IMR-90 (cell line): ENCODE data around the gene RBM39. TPM values are rescaled to one million over a fixed set of nuclear protein-coding genes. Genes with fewer than 3 reads are reported as not detected.

Experiments
- ATAC-seq: fragments of 200-7000 bp; cut with Tn5 transposase; 2 replicates; pipeline ENCODE4 v1.9.1; 2020; ENCODE audit warnings: low read depth, mild to moderate bottlenecking, moderate library complexity
- BruUV-seq: library from RNA; stranded (reverse); fragments of 400-500 nt; replicated peaks from 2 replicates; lab custom pipeline; 2021; lab: Mats Ljungman, UMichigan
- CTCF ChIA-PET: fragments of 300-600 bp; formaldehyde crosslinking; extraction: SDS; loops from one replicate; lab custom pipeline; 2021; ENCODE audit warnings: antibody characterized with exemption; lab: Yijun Ruan, JAX
- POLR2A ChIA-PET: fragments of 300-600 bp; sonication (Branson Sonifier 250); formaldehyde crosslinking; loops from one replicate; lab custom pipeline; 2022; ENCODE audit warnings: antibody characterized with exemption; ENCODE audit not compliant: unreplicated experiment; lab: Charles Lee
- DNase-seq: peaks from one replicate; pipeline ENCODE4 v3.0.0; 2013
- H2AFZ ChIP-seq: replicated peaks from 2 replicates; pipeline ENCODE3; 2013; ENCODE audit warnings: low read length, mild to moderate bottlenecking; ENCODE audit not compliant: poor library complexity
- H2AK5ac ChIP-seq: 2 replicates; pipeline ENCODE4 v1.6.1; 2013; ENCODE audit warnings: low read depth, low read length, inconsistent platforms
- H2AK9ac ChIP-seq: replicated peaks from 2 replicates; pipeline ENCODE3; 2013; ENCODE audit warnings: mild to moderate bottlenecking, low read depth, low read length, moderate library complexity; ENCODE audit not compliant: poor library complexity
- H2BK120ac ChIP-seq: 2 replicates; pipeline ENCODE4 v1.6.1; 2013; ENCODE audit warnings: low read depth, low read length, inconsistent platforms
- H2BK15ac ChIP-seq: 3 replicates; pipeline ENCODE4 v1.6.1; 2013; ENCODE audit warnings: low read depth, low read length, inconsistent platforms
- H2BK20ac ChIP-seq: 2 replicates; pipeline ENCODE4 v1.6.1; 2013; ENCODE audit warnings: low read depth, mild to moderate bottlenecking, inconsistent platforms, low read length, moderate library complexity
- H2BK5ac ChIP-seq: 2 replicates; pipeline ENCODE4 v1.6.1; 2013; ENCODE audit warnings: mild to moderate bottlenecking, low read depth, low read length, inconsistent platforms; ENCODE audit not compliant: poor library complexity, severe bottlenecking
- H3K14ac ChIP-seq: replicated peaks from 2 replicates; pipeline ENCODE4 v1.6.1; 2013; ENCODE audit warnings: low read depth, low read length, inconsistent platforms
- H3K18ac ChIP-seq: 2 replicates; pipeline ENCODE4 v1.6.1; 2013; ENCODE audit warnings: low read depth, low read length, control low read depth
- H3K23ac ChIP-seq: 2 replicates; pipeline ENCODE4 v1.6.1; 2013; ENCODE audit warnings: low read depth, low read length, inconsistent platforms
- H3K27ac ChIP-seq: 2 replicates; pipeline ENCODE4 v1.5.1; 2013; ENCODE audit warnings: mild to moderate bottlenecking, control low read depth, low read length; ENCODE audit not compliant: insufficient read depth
- H3K27me3 ChIP-seq: 2 replicates; pipeline ENCODE4 v1.6.1; 2013; ENCODE audit warnings: low read length; ENCODE audit not compliant: control insufficient read depth, insufficient read depth
- H3K36me3 ChIP-seq: 2 replicates; pipeline ENCODE4 v1.6.1; 2013; ENCODE audit warnings: low read length, mixed read lengths; ENCODE audit not compliant: control insufficient read depth, insufficient read depth
- H3K4ac ChIP-seq: 2 replicates; pipeline ENCODE4 v1.6.1; 2013; ENCODE audit warnings: low read depth, low read length, inconsistent platforms
- H3K4me1 ChIP-seq: 2 replicates; pipeline ENCODE4 v1.6.1; 2013; ENCODE audit warnings: low read length, mixed read lengths; ENCODE audit not compliant: control insufficient read depth, insufficient read depth
- H3K4me2 ChIP-seq: 2 replicates; pipeline ENCODE4 v1.6.1; 2013; ENCODE audit warnings: low read depth, mild to moderate bottlenecking, control low read depth, low read length, moderate library complexity
- H3K4me3 ChIP-seq: 2 replicates; pipeline ENCODE4 v1.5.1; 2013; ENCODE audit warnings: low read depth, mild to moderate bottlenecking, control low read depth, low read length, moderate library complexity; ENCODE audit not compliant: insufficient read depth
- H3K56ac ChIP-seq: 2 replicates; pipeline ENCODE4 v1.6.1; 2013; ENCODE audit warnings: low read length, inconsistent platforms; ENCODE audit not compliant: insufficient read depth; ENCODE audit errors: extremely low read depth
- H3K79me1 ChIP-seq, 2 experiments: 2 replicates each; pipeline ENCODE4 v1.6.1; 2013; ENCODE audit warnings: low read length in 2 of 2, inconsistent platforms in 1 of 2, low read depth in 1 of 2
- H3K9ac ChIP-seq: 2 replicates; pipeline ENCODE4 v1.6.1; 2013; ENCODE audit warnings: low read depth, low read length, control low read depth
- H3K9me1 ChIP-seq: 2 replicates; pipeline ENCODE4 v1.6.1; 2013; ENCODE audit warnings: low read length, inconsistent platforms; ENCODE audit not compliant: insufficient read depth
- H3K9me3 ChIP-seq: 2 replicates; pipeline ENCODE4 v1.6.1; 2013; ENCODE audit warnings: low read length; ENCODE audit not compliant: control insufficient read depth, insufficient read depth
- H4K20me1 ChIP-seq: 2 replicates; pipeline ENCODE4 v1.6.1; 2013; ENCODE audit warnings: low read length, inconsistent platforms; ENCODE audit not compliant: insufficient read depth
- H4K5ac ChIP-seq: 2 replicates; pipeline ENCODE4 v1.6.1; 2013; ENCODE audit warnings: mild to moderate bottlenecking, low read depth, low read length, control low read depth
- H4K8ac ChIP-seq, 2 experiments: 2 replicates each; pipeline ENCODE4 v1.6.1; 2013; ENCODE audit warnings: low read depth in 2 of 2, low read length in 2 of 2, control low read depth in 1 of 2, inconsistent platforms in 1 of 2
- H4K91ac ChIP-seq: 2 replicates; pipeline ENCODE4 v1.6.1; 2013; ENCODE audit warnings: low read depth, low read length, inconsistent platforms; ENCODE audit not compliant: insufficient read depth
- BHLHE40 ChIP-seq: fragments of 150-350 bp; IDR thresholded peaks from 2 replicates; pipeline ENCODE4 v1.6.1; 2016; ENCODE audit warnings: mild to moderate bottlenecking, low read depth, low read length
- CEBPB ChIP-seq: IDR thresholded peaks from 2 replicates; pipeline ENCODE4 v1.6.1; 2012; ENCODE audit warnings: low read depth, low read length, improper control_type of control experiment
- CHD1 ChIP-seq: IDR thresholded peaks from 2 replicates; pipeline ENCODE4 v1.6.1; 2012; ENCODE audit warnings: low read depth, low read length, improper control_type of control experiment
- FOS ChIP-seq: fragments of 150-350 bp; IDR thresholded peaks from 2 replicates; pipeline ENCODE4 v1.6.1; 2016; ENCODE audit warnings: low read depth, low read length
- MAFK ChIP-seq: IDR thresholded peaks from 2 replicates; pipeline ENCODE4 v1.6.1; 2012; ENCODE audit warnings: low read depth, low read length, improper control_type of control experiment
- MAZ ChIP-seq: IDR thresholded peaks from 2 replicates; pipeline ENCODE4 v1.6.1; 2012; ENCODE audit warnings: low read depth, mild to moderate bottlenecking, low read length, improper control_type of control experiment, moderate library complexity, borderline replicate concordance
- MXI1 ChIP-seq: IDR thresholded peaks from 2 replicates; pipeline ENCODE4 v1.6.1; 2012; ENCODE audit warnings: low read depth, mild to moderate bottlenecking, low read length, moderate library complexity, borderline replicate concordance
- NFE2L2 ChIP-seq: fragments of 150-350 bp; IDR thresholded peaks from 2 replicates; pipeline ENCODE4 v1.6.1; 2016; ENCODE audit warnings: low read depth, mild to moderate bottlenecking, low read length
- POLR2A ChIP-seq: IDR thresholded peaks from 2 replicates; pipeline ENCODE4 v1.6.1; 2012; ENCODE audit warnings: mild to moderate bottlenecking, low read depth, low read length
- RAD21 ChIP-seq: IDR thresholded peaks from 2 replicates; pipeline ENCODE4 v1.6.1; 2012; ENCODE audit warnings: low read length, improper control_type of control experiment
- RCOR1 ChIP-seq: IDR thresholded peaks from 2 replicates; pipeline ENCODE4 v1.6.1; 2012; ENCODE audit warnings: mild to moderate bottlenecking, low read length, improper control_type of control experiment; ENCODE audit not compliant: insufficient replicate concordance
- RFX5 ChIP-seq: IDR thresholded peaks from 2 replicates; pipeline ENCODE4 v1.8.0; 2012; ENCODE audit warnings: low read depth, mild to moderate bottlenecking, low read length, moderate library complexity
- SMC3 ChIP-seq: fragments of 150-350 bp; IDR thresholded peaks from 2 replicates; pipeline ENCODE4 v1.6.1; 2016; ENCODE audit warnings: low read depth, mild to moderate bottlenecking, antibody characterized with exemption, low read length, moderate library complexity
- WGBS, 2 experiments: methylation state at CpG; one replicate each; pipeline versions ENCODE4 v1.1.5 to v1.1.7; 2013; ENCODE audit warnings: missing lambda C conversion rate in 2 of 2; ENCODE audit not compliant: insufficient read length in 1 of 2; ENCODE audit errors: extremely low coverage in 2 of 2; 5-methylcytosine and 5-hydroxymethylcytosine counted together
- dilution Hi-C: fragments of 300-500 bp; cut with HindIII; formaldehyde crosslinking; loops from one replicate; pipeline ENCODE4 v1.14.3; 2018; ENCODE audit warnings: low sequenced_read_pairs; ENCODE audit not compliant: unreplicated experiment
- in situ Hi-C: fragments of 300-500 bp; cut with MboI; formaldehyde crosslinking; loops from 3 replicates; pipeline ENCODE4 v1.14.3; 2019; ENCODE audit warnings: low sequenced_read_pairs, inconsistent platforms, mixed read lengths
- intact Hi-C: fragments of 100-400 bp; cut with micrococcal nuclease; formaldehyde crosslinking; loops from 2 replicates; pipeline ENCODE4 v1.10.0; 2022
- polyA plus RNA-seq, 3 experiments: library from polyadenylated mRNA; depleted of rRNA; stranded (reverse); fragments of >200 nt; gene quantifications; 2 replicates each; pipeline ENCODE4 v1.2.3, GENCODE V29; 2012; ENCODE audit warnings: low replicate concordance in 1 of 3
- total RNA-seq: library from RNA; depleted of rRNA; stranded (reverse); fragments of >200 nt; gene quantifications from 2 replicates; pipeline ENCODE4 v1.2.3, GENCODE V29; 2012
- TF ChIP-seq, protein P1 (sequence below): fragments of 150-350 bp; IDR thresholded peaks from 2 replicates; pipeline ENCODE4 v1.6.1; 2017; ENCODE audit warnings: mild to moderate bottlenecking, antibody characterized with exemption, low read length, low read depth
- TF ChIP-seq, protein P2 (sequence below): conservative IDR thresholded peaks from 2 replicates; pipeline ENCODE4 v1.5.1; 2012; ENCODE audit warnings: mild to moderate bottlenecking, low read depth, low read length, improper control_type of control experiment
- TF ChIP-seq, protein P3 (sequence below): fragments of 150-350 bp; IDR thresholded peaks from 2 replicates; pipeline ENCODE4 v1.6.1; 2016; ENCODE audit warnings: low read depth, mild to moderate bottlenecking, low read length, moderate library complexity, borderline replicate concordance

RBM39 gene
- total and polyA plus RNA-seq, 2 of the 4 experiments (the other 2 are of a cell fraction) = 106 to 166 TPM

DNA sequence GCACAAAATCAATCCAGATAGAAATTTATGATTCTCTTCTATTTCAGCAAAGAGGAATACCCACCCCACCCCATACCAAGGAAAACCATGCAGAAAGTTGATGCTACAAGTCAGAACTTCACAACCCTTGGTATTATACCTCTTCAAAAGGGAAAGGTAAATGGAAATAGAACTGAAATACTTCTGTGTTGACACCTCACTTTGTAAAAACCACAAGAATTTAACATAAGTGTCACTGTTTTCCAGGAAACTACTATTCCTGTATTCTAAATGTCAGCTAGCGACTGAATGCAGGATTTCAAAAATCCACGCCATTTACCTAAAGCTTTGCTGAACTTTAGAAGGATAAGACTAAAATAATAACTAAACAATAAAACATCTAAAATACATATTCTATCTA, 81.0 kb downstream of the RBM39 start:
- H2BK15ac ChIP-seq = no peak overlapping the region
- BruUV-seq = no TSS peak
- H3K9me3 ChIP-seq = no peaks in the 10 kb centered on the region
- dilution Hi-C loops (no loop called here), intact Hi-C loops (loop anchor here (5.0 to 10.0 kb wide), 2 partner anchors 96 to 149 kb away; no protein-coding TSS in a partner anchor), in situ Hi-C loops (no loop called here)
- no peaks in the 10 kb centered on the region for H3K36me3 ChIP-seq
- no peak overlapping the region for H2AK9ac ChIP-seq
- H4K8ac ChIP-seq = no peak overlapping the region
- ChIA-PET CTCF (no interaction called here), POLR2A (interaction anchor here (0.6 kb wide), 1 partner anchor 38 kb away, joined by 4 read pairs; the partner anchor contains the start of genes NFS1 and ROMO1)
- H3K56ac ChIP-seq = no peak overlapping the region
- H2AFZ ChIP-seq = no peak overlapping the region
- H3K9me1 ChIP-seq = peaks cover 5% of the 10 kb centered on the region; the same call in 1 of the 2 replicates
- no peak overlapping the region for H3K18ac ChIP-seq
- H3K4ac ChIP-seq = no peak overlapping the region
- no peak overlapping the region for H3K4me3 ChIP-seq
- H2AK5ac ChIP-seq = no peak overlapping the region
- DNase-seq (no peak), ATAC-seq (no peak)
- H3K4me2 ChIP-seq = peak overlapping the region; percentile 98; the same call in 1 of the 2 replicates
- H3K4me1 ChIP-seq = peaks cover 4% of the 10 kb centered on the region
- no peak overlapping the region for H2BK20ac ChIP-seq
- no peak for TF ChIP-seq POLR2A
- TF ChIP-seq RAD21 = no peak
- no peak for TF ChIP-seq MAFK
- TF ChIP-seq SMC3 = no peak
- TF ChIP-seq, protein P1, sequence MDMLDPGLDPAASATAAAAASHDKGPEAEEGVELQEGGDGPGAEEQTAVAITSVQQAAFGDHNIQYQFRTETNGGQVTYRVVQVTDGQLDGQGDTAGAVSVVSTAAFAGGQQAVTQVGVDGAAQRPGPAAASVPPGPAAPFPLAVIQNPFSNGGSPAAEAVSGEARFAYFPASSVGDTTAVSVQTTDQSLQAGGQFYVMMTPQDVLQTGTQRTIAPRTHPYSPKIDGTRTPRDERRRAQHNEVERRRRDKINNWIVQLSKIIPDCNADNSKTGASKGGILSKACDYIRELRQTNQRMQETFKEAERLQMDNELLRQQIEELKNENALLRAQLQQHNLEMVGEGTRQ = no peak
- TF ChIP-seq MAZ = no peak
- TF ChIP-seq, protein P2, sequence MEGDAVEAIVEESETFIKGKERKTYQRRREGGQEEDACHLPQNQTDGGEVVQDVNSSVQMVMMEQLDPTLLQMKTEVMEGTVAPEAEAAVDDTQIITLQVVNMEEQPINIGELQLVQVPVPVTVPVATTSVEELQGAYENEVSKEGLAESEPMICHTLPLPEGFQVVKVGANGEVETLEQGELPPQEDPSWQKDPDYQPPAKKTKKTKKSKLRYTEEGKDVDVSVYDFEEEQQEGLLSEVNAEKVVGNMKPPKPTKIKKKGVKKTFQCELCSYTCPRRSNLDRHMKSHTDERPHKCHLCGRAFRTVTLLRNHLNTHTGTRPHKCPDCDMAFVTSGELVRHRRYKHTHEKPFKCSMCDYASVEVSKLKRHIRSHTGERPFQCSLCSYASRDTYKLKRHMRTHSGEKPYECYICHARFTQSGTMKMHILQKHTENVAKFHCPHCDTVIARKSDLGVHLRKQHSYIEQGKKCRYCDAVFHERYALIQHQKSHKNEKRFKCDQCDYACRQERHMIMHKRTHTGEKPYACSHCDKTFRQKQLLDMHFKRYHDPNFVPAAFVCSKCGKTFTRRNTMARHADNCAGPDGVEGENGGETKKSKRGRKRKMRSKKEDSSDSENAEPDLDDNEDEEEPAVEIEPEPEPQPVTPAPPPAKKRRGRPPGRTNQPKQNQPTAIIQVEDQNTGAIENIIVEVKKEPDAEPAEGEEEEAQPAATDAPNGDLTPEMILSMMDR = no peak
- TF ChIP-seq CEBPB = no peak
- TF ChIP-seq FOS = no peak
- TF ChIP-seq RFX5 = no peak
- TF ChIP-seq, protein P3, sequence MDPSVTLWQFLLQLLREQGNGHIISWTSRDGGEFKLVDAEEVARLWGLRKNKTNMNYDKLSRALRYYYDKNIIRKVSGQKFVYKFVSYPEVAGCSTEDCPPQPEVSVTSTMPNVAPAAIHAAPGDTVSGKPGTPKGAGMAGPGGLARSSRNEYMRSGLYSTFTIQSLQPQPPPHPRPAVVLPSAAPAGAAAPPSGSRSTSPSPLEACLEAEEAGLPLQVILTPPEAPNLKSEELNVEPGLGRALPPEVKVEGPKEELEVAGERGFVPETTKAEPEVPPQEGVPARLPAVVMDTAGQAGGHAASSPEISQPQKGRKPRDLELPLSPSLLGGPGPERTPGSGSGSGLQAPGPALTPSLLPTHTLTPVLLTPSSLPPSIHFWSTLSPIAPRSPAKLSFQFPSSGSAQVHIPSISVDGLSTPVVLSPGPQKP = no peak
- TF ChIP-seq BHLHE40 = no peak
- TF ChIP-seq CHD1 = no peak
- no peak for TF ChIP-seq NFE2L2
- no peak for TF ChIP-seq RCOR1
- no peak for TF ChIP-seq MXI1
- no CpG with 5 or more reads among the region's 2 CpGs for WGBS, 2 experiments
- H2BK120ac ChIP-seq = no peak overlapping the region
- H2BK5ac ChIP-seq = no peak overlapping the region
- no peak overlapping the region for H3K9ac ChIP-seq
- peaks cover 0 to 42% of the 10 kb centered on the region in 2 experiments; a peak in 3 of 4 replicates for H3K79me1 ChIP-seq
- no peak overlapping the region for H3K23ac ChIP-seq
- no peak overlapping the region for H3K27ac ChIP-seq
- H3K27me3 ChIP-seq = no peaks in the 10 kb centered on the region
- H4K20me1 ChIP-seq = peaks cover 84% of the 10 kb centered on the region
- H4K5ac ChIP-seq = no peak overlapping the region
- H4K91ac ChIP-seq = no peak overlapping the region
- H3K14ac ChIP-seq = no peak overlapping the region
